Esophagus (tissue), 2 donors: ENCODE data around the gene SLC6A2. TPM values are rescaled to one million over a fixed set of nuclear protein-coding genes. Genes with fewer than 3 reads are reported as not detected.
"Not testable (repeated sequence)": the region's sequence is repeated elsewhere in the genome, so short reads cannot be mapped to it uniquely, and the experiment has no call there.

Experiments used
- H3K27ac ChIP-seq, 2 donors: one replicate each; pipeline ENCODE4 v1.5.1; 2013; ENCODE audit warnings: low read depth in 2 of 2, mild to moderate bottlenecking in 2 of 2, inconsistent platforms in 1 of 2, low read length in 1 of 2, moderate library complexity in 1 of 2
- H3K27me3 ChIP-seq, 2 donors: one replicate each; pipeline ENCODE4 v1.6.1; 2013; ENCODE audit warnings: low read length in 2 of 2, control low read depth in 1 of 2, mild to moderate bottlenecking in 1 of 2; ENCODE audit not compliant: insufficient read depth in 2 of 2, control insufficient read depth in 1 of 2
- H3K36me3 ChIP-seq, 2 donors: one replicate each; pipeline ENCODE4 v1.6.1; 2013; ENCODE audit warnings: low read length in 1 of 2; ENCODE audit not compliant: control insufficient read depth in 2 of 2, insufficient read depth in 2 of 2
- H3K4me1 ChIP-seq, 2 donors: one replicate each; pipeline ENCODE4 v1.6.1; 2013; ENCODE audit warnings: low read length in 1 of 2; ENCODE audit not compliant: control insufficient read depth in 2 of 2, insufficient read depth in 2 of 2
- H3K4me3 ChIP-seq, 2 donors: one replicate each; pipeline ENCODE4 v1.5.1; 2013; ENCODE audit warnings: low read length in 2 of 2, mild to moderate bottlenecking in 2 of 2, low read depth in 1 of 2, moderate library complexity in 1 of 2
- H3K9me3 ChIP-seq, 2 donors: one replicate each; pipeline ENCODE4 v1.6.1; 2013; ENCODE audit warnings: mild to moderate bottlenecking in 2 of 2, low read depth in 1 of 2, low read length in 1 of 2, moderate library complexity in 1 of 2; ENCODE audit not compliant: control insufficient read depth in 2 of 2, insufficient read depth in 1 of 2
- WGBS, 2 donors: extraction: QIAGEN DNeasy Blood & Tissue Kit; methylation state at CpG; one replicate each; pipeline ENCODE4 v1.1.7; 2013; 5-methylcytosine and 5-hydroxymethylcytosine counted together
- polyA plus RNA-seq, 2 donors: library from polyadenylated mRNA; stranded (reverse); fragments of 200-250 nt; gene quantifications; one replicate each; pipeline ENCODE4 v1.2.3, GENCODE V29; 2013
- donor health status: healthy with polysubstance abuse.
- donor health status: Bipolar disorder and iron deficiency.

Gene SLC6A2
- polyA plus RNA-seq = under 1 TPM; 0.06 to 0.10 TPM

GRCh38 chr16:55655897-55656681 lies at the start of gene SLC6A2:
TSS of gene SLC6A2 (plus strand) at chr16:55655988. CDS start at chr16:55656695, 707 bp downstream.
- Histone ChIP-seq H3K4me1 (peaks cover 7 to 8% of the 10 kb centered on the region in 2 donors), H3K9me3 (peaks cover 0 to 3% of the 10 kb centered on the region in 2 donors), H3K27ac (no peak within 1 kb of the TSS), H3K36me3 (no peaks in the 10 kb centered on the region), H3K4me3 (peak within 1 kb of the TSS; percentile 32), H3K27me3 (peaks cover 3 to 16% of the 10 kb centered on the region in 2 donors)
- 2 to 3% methylated on average over 71 of the region's 71 CpGs for WGBS, 2 donors

- H3K4me3 ChIP-seq = no peak overlapping the region
Measured at GRCh38 chr16:55613613-55614335, 42.0 kb upstream of the SLC6A2 start.

GRCh38 chr16:55615071-55615470 lies 40.7 kb upstream of the SLC6A2 start:
- 72 to 77% methylated on average over 3 of the region's 3 CpGs for WGBS, 2 donors
- no peak overlapping the region for H3K4me3 ChIP-seq
- no peaks in the 10 kb centered on the region for H3K27me3 ChIP-seq
- H3K4me1 ChIP-seq = no peaks in the 10 kb centered on the region
- H3K27ac ChIP-seq = no peak overlapping the region
- peaks cover 0 to 5% of the 10 kb centered on the region in 2 donors for H3K9me3 ChIP-seq
- no peaks in the 10 kb centered on the region for H3K36me3 ChIP-seq

More at GRCh38 chr16:55613613-55614335, 42.0 kb upstream of the SLC6A2 start:
- H3K27ac ChIP-seq = no peak overlapping the region
- no peaks in the 10 kb centered on the region for H3K27me3 ChIP-seq
- WGBS, 2 donors = 71 to 73% methylated on average over 6 of the region's 6 CpGs
- H3K9me3 ChIP-seq = peaks cover 0 to 5% of the 10 kb centered on the region in 2 donors
- no peaks in the 10 kb centered on the region for H3K36me3 ChIP-seq
- no peaks in the 10 kb centered on the region for H3K4me1 ChIP-seq

DNA sequence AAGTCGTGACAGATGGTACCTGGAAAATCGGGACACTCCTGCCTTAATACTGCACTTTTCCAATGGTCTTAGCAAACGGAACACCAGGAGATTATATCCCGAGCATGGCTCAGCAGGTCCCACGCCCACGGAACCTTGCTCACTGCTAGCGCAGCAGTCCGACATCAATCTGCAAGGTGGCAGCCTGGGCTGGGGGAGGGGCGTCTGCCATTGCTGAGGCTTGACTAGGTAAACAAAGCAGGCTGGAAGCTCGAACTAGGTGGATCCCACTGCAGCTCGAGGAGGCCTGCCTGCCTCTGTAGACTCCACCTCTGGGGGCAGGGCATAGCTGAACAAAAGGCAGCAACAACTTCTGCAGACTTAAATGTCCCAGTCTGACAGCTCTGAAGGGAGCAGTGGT lies 40.1 kb upstream of the SLC6A2 start:
- H3K27ac ChIP-seq, H3K4me3 ChIP-seq, H3K36me3 ChIP-seq, H3K9me3 ChIP-seq, H3K4me1 ChIP-seq, H3K27me3 ChIP-seq: not testable (repeated sequence)
- 82 to 84% methylated on average over 11 of the region's 11 CpGs for WGBS, 2 donors

GRCh38 chr16:55621771-55622170 lies 34.0 kb upstream of the SLC6A2 start:
- Histone ChIP-seq H3K27me3 (no peaks in the 10 kb centered on the region), H3K9me3 (no peaks in the 10 kb centered on the region), H3K36me3 (no peaks in the 10 kb centered on the region), H3K4me1 (no peaks in the 10 kb centered on the region), H3K4me3 (no peak overlapping the region), H3K27ac (no peak overlapping the region)

GRCh38 chr16:55622272-55622671 lies 33.5 kb upstream of the SLC6A2 start:
- Histone ChIP-seq H3K36me3 (no peaks in the 10 kb centered on the region), H3K27me3 (no peaks in the 10 kb centered on the region), H3K9me3 (no peaks in the 10 kb centered on the region), H3K4me3 (no peak overlapping the region), H3K27ac (no peak overlapping the region), H3K4me1 (no peaks in the 10 kb centered on the region)
- WGBS, 2 donors = 77% methylated on average over 3 of the region's 3 CpGs

- Histone ChIP-seq H3K27me3 (no peaks in the 10 kb centered on the region), H3K4me1 (no peaks in the 10 kb centered on the region), H3K27ac (no peak overlapping the region), H3K9me3 (no peaks in the 10 kb centered on the region), H3K4me3 (no peak overlapping the region), H3K36me3 (no peaks in the 10 kb centered on the region)
- 43% methylated on average over 8 of the region's 8 CpGs for WGBS, 2 donors
Measured at GRCh38 chr16:55622930-55623561, 32.7 kb upstream of the SLC6A2 start.

DNA sequence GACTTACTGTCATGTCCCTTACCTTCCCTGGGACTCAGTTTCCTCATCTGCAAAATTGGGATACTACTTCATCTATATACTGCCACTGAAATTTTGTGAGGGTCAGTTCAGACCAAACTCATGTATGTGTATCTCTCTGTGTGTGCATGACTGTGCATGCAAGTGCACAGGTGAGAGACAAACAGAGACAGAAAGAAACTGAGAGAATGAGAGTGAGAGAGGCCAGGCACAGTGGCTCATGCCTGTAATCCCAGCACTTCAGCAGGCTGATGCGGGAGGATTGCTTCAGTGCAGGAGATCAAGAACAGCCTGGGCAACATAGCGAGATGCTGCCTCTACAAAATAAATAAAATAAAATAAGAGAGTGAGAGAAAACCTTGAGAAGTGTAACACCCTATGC lies 32.1 kb upstream of the SLC6A2 start:
- 75 to 96% methylated on average over 2 of the region's 2 CpGs for WGBS, 2 donors
- no peaks in the 10 kb centered on the region for H3K9me3 ChIP-seq
- no peaks in the 10 kb centered on the region for H3K27me3 ChIP-seq
- H3K36me3 ChIP-seq = no peaks in the 10 kb centered on the region
- H3K4me1 ChIP-seq = no peaks in the 10 kb centered on the region
- no peak overlapping the region for H3K4me3 ChIP-seq
- no peak overlapping the region for H3K27ac ChIP-seq

DNA sequence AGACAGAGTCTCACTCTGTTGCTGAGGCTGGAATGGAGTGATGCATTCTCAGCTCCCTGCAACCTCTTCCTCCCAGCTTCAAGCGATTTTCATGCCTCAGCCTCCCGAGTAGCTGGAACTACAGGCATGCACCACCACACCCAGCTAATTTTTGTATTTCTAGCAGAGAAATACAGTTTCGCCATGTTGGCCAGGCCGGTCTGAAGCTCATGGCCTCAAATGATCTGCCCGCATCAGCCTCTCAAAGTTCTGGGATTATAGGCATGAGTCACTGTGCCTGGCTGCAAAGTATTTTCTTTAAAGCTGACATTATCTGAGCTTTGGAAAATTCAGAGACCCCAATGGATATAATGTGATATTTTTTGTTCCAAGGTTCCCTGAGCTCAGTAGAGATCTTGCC lies 31.1 kb upstream of the SLC6A2 start:
- Histone ChIP-seq H3K27me3 (no peaks in the 10 kb centered on the region), H3K4me3 (no peak overlapping the region), H3K4me1 (no peaks in the 10 kb centered on the region), H3K27ac (no peak overlapping the region), H3K9me3 (no peaks in the 10 kb centered on the region), H3K36me3 (no peaks in the 10 kb centered on the region)
- WGBS, 2 donors = 91 to 93% methylated on average over 5 of the region's 5 CpGs
